GM12872 (cell line): ENCODE measurements around the gene BORCS8.

Source experiments
- CTCF ChIP-seq: IDR thresholded peaks from 3 replicates; pipeline ENCODE4 v1.5.1; 2011; ENCODE audit warnings: low read depth, mild to moderate bottlenecking, low read length, moderate library complexity; ENCODE audit not compliant: insufficient read depth

The BORCS8 gene

DNA sequence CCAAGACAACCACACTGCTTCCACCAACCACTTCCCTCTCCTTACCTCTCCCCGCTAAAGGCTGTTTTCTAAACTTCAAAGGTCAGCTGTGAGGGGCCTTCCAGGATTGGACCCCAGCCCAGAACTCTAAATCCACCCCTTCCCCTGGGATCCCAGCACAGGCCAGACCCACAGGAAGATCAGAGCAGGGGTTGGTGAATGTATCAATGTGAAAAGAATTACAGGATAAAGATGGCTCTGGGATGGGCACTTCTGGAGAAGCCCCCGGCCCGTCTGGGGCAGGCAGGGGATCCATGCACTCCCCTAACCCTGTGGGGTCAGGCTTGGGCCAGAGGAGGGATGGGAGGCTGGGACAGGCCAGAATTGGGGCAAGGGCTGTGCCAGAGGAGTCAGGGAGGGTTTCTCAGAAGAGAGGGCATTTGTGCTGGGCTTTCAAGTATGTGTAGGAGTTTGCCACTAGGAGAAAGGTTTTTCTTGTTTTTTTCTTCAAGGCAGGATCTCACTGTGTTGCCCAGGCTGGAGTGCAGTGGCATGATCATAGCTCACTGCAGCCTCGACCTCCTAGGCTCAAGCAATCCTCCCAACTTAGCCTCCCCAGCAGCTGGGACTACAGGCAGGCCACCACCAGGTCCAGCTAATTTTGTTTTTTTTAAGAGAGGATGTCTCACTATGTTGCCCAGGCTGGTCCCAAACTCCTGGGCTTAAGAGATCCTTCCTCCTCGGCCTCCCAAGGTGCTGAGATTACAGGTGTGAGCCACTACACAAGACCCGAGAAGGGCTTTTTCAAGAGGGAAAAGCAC lies 20.9 kb downstream of the BORCS8 start:
- TF ChIP-seq CTCF: no peak

DNA sequence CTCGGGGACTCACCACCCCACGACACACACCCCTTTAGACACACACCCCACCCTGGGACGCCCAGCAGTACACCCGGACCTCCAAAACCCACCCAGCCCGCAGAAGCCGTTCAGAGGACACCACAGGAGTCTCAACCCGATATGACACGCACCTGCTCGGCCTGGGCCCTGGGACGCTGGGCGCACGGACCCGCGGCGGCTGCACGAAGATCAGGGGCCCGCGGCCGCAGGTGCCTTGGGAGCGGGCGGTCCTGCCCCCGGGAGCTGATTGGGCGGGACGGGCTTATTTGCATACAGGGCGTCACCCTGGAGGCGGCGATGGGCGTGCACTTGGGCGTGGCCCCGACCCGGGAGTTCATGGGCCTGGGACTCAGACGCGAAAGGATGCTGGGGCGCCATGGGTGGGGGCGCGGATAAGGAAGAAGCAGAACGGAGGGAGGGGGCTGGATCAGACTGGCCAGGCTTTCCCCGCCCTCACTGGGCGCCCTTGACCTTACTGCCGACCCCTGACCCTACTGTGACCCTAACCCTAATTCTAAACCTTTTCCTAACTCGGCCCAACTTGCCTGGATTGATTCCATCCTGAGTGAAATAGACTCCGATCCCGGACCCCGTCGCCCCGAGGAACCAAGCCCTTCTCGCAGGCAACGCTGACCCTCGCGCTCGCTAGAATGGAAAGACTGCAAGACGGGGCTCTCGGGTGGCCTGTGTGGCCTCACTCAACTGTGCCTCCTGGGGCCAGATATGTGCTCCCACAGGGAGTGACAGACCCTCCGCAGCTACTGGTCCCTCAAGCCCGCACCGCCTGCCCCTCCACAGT lies 21.7 kb downstream of the BORCS8 start, which contains the start of gene MEF2B:
Gene MEF2B, minus strand, starts transcription at position 211 of the 820 bp plus-strand sequence. CDS start 19,528 bp downstream, outside the sequence.
- no peak for TF ChIP-seq CTCF

DNA sequence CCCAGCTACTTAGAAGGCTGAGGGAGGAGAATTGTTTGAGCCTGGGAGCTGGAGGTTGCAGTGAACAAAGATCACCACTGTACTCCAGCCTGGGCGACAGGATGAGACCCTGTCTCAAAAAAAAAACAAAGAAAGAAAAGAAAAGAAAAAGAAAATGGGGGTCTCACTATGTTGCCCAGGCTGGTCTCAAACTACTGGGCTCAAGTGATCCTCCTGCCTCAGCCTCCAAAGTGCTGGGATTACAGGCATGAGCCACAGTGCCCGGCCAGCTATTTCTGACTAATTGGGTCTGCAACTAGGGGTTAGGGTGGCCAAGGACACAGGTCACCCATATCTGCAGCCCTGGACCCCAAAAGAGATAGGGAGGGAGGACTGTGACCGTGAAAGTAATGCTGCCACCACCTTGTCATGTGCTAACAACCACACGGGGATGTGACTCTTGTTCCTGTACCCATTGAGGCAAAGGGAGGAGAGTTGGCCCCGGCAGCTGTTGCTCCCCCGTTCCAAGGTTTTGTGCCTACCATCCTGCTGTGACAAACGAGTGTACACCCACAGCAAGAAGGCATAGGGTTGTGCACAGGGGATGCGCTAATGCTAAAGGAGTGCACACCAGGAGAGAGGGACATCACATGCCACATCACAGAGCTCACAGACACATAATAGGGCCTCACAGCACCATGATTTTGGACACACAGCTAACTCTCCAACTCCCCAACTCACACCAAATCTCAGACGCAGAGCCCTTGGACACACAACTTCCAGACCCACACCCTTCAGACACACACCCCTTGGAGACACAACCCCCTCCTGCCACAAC lies 22.5 kb downstream of the BORCS8 start:
- TF ChIP-seq CTCF: no peak

DNA sequence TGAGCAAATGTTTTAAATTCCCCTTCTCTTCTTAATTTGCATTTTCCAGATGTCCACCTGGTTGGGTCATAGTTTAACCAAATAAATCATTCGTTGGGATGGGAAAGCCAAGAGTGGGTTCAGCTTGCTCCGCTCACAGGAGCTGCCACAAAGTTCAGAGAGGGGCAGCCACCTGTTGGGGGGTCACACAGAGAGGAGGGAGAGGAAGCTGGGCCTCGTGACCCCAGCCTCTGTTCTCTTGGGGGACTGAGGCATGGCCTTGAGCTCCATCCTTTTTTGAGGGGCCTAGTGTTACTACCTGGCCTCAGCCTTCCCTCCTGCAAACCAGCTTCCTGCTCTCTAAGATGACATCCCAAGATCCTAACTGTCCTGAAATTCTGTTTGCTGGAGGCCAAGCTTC lies 24.3 kb downstream of the BORCS8 start:
- no peak for TF ChIP-seq CTCF

DNA sequence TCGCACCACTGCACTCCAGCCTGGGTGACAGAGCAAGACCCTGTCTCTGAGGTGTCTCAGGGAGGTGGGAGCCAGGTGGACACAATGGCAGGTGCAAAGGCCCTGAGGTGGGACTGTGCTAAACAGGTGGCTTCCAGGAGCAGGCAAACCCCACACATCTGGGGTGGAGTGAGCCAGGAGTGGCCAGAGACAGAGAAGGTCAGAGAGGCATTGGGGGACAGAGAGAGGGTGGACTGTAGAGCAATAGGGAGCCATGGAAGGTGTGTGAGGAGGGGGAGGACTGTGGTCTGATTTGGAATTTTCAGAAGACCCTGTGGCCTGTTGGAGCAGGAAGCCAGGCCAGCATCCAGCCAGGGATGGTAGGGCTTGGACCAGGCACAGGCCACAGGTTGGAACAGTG lies 26.6 kb downstream of the BORCS8 start:
- no peak for TF ChIP-seq CTCF

GRCh38 chr19:19162495-19162894 lies 29.5 kb downstream of the BORCS8 start:
- no peak for TF ChIP-seq CTCF
